ENCODE data around the gene C6orf141. TPM values are rescaled to one million over a fixed set of nuclear protein-coding genes. Genes with fewer than 3 reads are reported as not detected.

C6orf141 gene
- total RNA-seq, 1 experiment from 2014 or later = 43.8 TPM

GRCh38 chr6:49506569-49507111, 43.8 kb upstream of the C6orf141 start:
- Histone ChIP-seq H2AFZ (ENCODE audit: low read length) (no peak overlapping the region), H3K9ac (ENCODE audit: low read length) (no peak overlapping the region), H3K9me3 (ENCODE audit: low read length) (no peaks in the 10 kb centered on the region), H3K4me2 (ENCODE audit: low read length) (no peak overlapping the region), H3F3A (ENCODE audit: low read length, unreplicated experiment) (no peaks in the 10 kb centered on the region), H3K27ac (ENCODE audit: low read length) (no peak overlapping the region), H3K27me3 (ENCODE audit: low read length) (no peaks in the 10 kb centered on the region), H3K79me2 (ENCODE audit: low read length) (no peaks in the 10 kb centered on the region), H4K20me1 (ENCODE audit: low read length) (no peaks in the 10 kb centered on the region), H3K4me1 (ENCODE audit: insufficient read depth, low read length) (no peaks in the 10 kb centered on the region), H3K9me2 (replicated peaks; ENCODE audit: low read length) (no peaks in the 10 kb centered on the region), H3K4me3 (ENCODE audit: low read length) (no peak overlapping the region), H3K36me3 (ENCODE audit: low read depth, low read length) (no peaks in the 10 kb centered on the region)
- intact Hi-C loops (cut with micrococcal nuclease) = no loop called here
- DNase-seq (no peak), ATAC-seq (no peak)
- TF ChIP-seq CTCF (conservative IDR thresholded peaks at IDR 0.05; ENCODE audit: low read depth, low read length) (no peak), EZH2phosphoT487 (IDR thresholded peaks at IDR 0.05; ENCODE audit: borderline replicate concordance, low read length) (no peak), EZH2 (IDR thresholded peaks at IDR 0.05; ENCODE audit: low read length, unreplicated experiment) (no peak)
- POLR2A ChIA-PET (ENCODE audit: unreplicated experiment) = no interaction called here
- no TSS peak for BruUV-seq (replicated peaks)
- CTCF ChIA-PET = no interaction called here

- intact Hi-C loops (cut with micrococcal nuclease) = no loop called here
- DNase-seq = no peak
Measured at GRCh38 chr6:49509342-49509741, 41.1 kb upstream of the C6orf141 start.

More at GRCh38 chr6:49509342-49509741, 41.1 kb upstream of the C6orf141 start:
- H2AFZ ChIP-seq (ENCODE audit: low read length) = no peak overlapping the region
- no peaks in the 10 kb centered on the region for H3K36me3 ChIP-seq (ENCODE audit: low read depth, low read length)
- H4K20me1 ChIP-seq (ENCODE audit: low read length) = no peaks in the 10 kb centered on the region
- no peaks in the 10 kb centered on the region for H3K79me2 ChIP-seq (ENCODE audit: low read length)
- ChIA-PET POLR2A (ENCODE audit: unreplicated experiment) (no interaction called here), CTCF (no interaction called here)
- no peak for ATAC-seq
- no peak overlapping the region for H3K27ac ChIP-seq (ENCODE audit: low read length)
- no peaks in the 10 kb centered on the region for H3K9me3 ChIP-seq (ENCODE audit: low read length)
- H3K9me2 ChIP-seq (replicated peaks; ENCODE audit: low read length) = no peaks in the 10 kb centered on the region
- TF ChIP-seq EZH2phosphoT487 (IDR thresholded peaks at IDR 0.05; ENCODE audit: borderline replicate concordance, low read length) = no peak
- no peak for TF ChIP-seq EZH2 (IDR thresholded peaks at IDR 0.05; ENCODE audit: low read length, unreplicated experiment)
- no peak for TF ChIP-seq CTCF (conservative IDR thresholded peaks at IDR 0.05; ENCODE audit: low read depth, low read length)
- H3K4me3 ChIP-seq (ENCODE audit: low read length) = no peak overlapping the region
- no peaks in the 10 kb centered on the region for H3F3A ChIP-seq (ENCODE audit: low read length, unreplicated experiment)
- no peak overlapping the region for H3K4me2 ChIP-seq (ENCODE audit: low read length)
- peaks cover 14% of the 10 kb centered on the region for H3K4me1 ChIP-seq (ENCODE audit: insufficient read depth, low read length)
- BruUV-seq (replicated peaks) = no TSS peak
- no peaks in the 10 kb centered on the region for H3K27me3 ChIP-seq (ENCODE audit: low read length)
- no peak overlapping the region for H3K9ac ChIP-seq (ENCODE audit: low read length)

Measured in PC-3 (cell line).